Left lung (tissue), 10 donors: ENCODE measurements around the gene PLSCR5. TPM values are rescaled to one million over a fixed set of nuclear protein-coding genes. Genes with fewer than 3 reads are reported as not detected.

ENCODE experiments used
- ATAC-seq: fragments of 200-7000 bp; cut with Tn5 transposase; one replicate; pipeline ENCODE4 v1.9.1; 2020; ENCODE audit warnings: moderate library complexity
- DNase-seq, 4 donors: peaks; one replicate each; pipeline ENCODE4 v3.0.0-alpha.2; 2013 to 2020
- H3K27ac ChIP-seq, 2 donors: fragments of 200-600 bp; sonication (generic) in 1 of 2; one replicate each; pipeline versions ENCODE4 v1.5.0 to v1.8.0; 2020 to 2021
- H3K27me3 ChIP-seq, 2 donors: fragments of 200-600 bp; sonication (generic) in 1 of 2; one replicate each; pipeline versions ENCODE4 v1.5.0 to v1.8.0; 2020 to 2021
- H3K36me3 ChIP-seq, 2 donors: fragments of 200-600 bp; sonication (generic) in 1 of 2; one replicate each; pipeline versions ENCODE4 v1.5.0 to v1.8.0; 2020 to 2021
- H3K4me1 ChIP-seq, 2 donors: fragments of 200-600 bp; one replicate each; pipeline ENCODE4 v1.8.0; 2021
- H3K4me3 ChIP-seq, 2 donors: fragments of 200-600 bp; sonication (generic) in 1 of 2; one replicate each; pipeline versions ENCODE4 v1.5.0 to v1.8.0; 2020 to 2021; ENCODE audit warnings: mild to moderate bottlenecking in 1 of 2
- H3K9me3 ChIP-seq, 2 donors: fragments of 200-600 bp; sonication (generic) in 1 of 2; one replicate each; pipeline versions ENCODE4 v1.5.0 to v1.8.0; 2020 to 2021
- CTCF ChIP-seq, 2 donors: fragments of 200-600 bp; sonication (generic) in 1 of 2; IDR thresholded peaks; one replicate each; pipeline versions ENCODE4 v1.5.0 to v1.8.0; 2021; ENCODE audit warnings: antibody characterized with exemption in 2 of 2
- intact Hi-C, 2 donors: fragments of 100-400 bp; cut with DNase I; formaldehyde crosslinking; loops; one replicate each; pipeline versions ENCODE4 v1.11.2 to v1.14.2; 2022
- polyA plus RNA-seq, 6 donors: library from polyadenylated mRNA; unstranded; fragments of 120-200 nt; gene quantifications; one replicate each; pipeline ENCODE4 v1.2.1, GENCODE V29; 2013; ENCODE audit not compliant: insufficient read length in 6 of 6
- total RNA-seq, 2 donors: library from RNA; stranded (reverse); fragmentation: NEBNext Ultra II Directional; extraction: Animal tissue kit (Norgen Biotek cat#: 25700); gene quantifications; one replicate each; pipeline ENCODE4 v1.2.1, GENCODE V29; 2021
- donor health status: DM: no; HTN: yes; CAD: no.
- donor health status: DM: no; HTN: no; CAD: no.

PLSCR5 gene
- total and polyA plus RNA-seq, 8 donors, result 0.10 TPM; not detected in 7

DNA sequence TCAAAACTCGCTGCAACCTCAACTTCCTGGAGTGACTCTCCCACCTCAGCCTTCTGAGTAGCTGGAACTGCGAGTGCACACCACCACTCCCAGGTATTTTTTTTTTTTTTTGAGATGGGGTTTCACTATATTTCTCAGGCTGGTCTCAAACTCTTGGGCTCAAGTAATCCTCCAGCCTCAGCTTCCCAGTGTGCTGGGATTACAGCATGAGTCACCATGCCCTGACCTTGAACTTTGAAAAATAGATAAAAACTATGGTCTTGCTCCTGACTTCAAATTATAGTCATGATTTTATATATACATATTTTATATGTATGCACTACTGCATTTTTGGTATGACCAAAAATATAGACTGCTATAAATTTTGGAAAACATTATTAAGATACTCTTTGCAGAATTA lies 6.9 kb upstream of the PLSCR5 start:
- no peaks in the 10 kb centered on the region for H3K27me3 ChIP-seq
- no peaks in the 10 kb centered on the region for H3K9me3 ChIP-seq
- ATAC-seq (no peak), DNase-seq (no peak)
- intact Hi-C loops, result no loop called here
- H3K4me1 ChIP-seq, result no peaks in the 10 kb centered on the region
- H3K36me3 ChIP-seq, result no peaks in the 10 kb centered on the region
- no peak for TF ChIP-seq CTCF (IDR thresholded peaks at IDR 0.05)
- no peak overlapping the region for H3K27ac ChIP-seq
- H3K4me3 ChIP-seq, result no peak overlapping the region

GRCh38 chr3:146611096-146611495 lies 6.0 kb upstream of the PLSCR5 start:
- DNase-seq (no peak), ATAC-seq (no peak)
- no peaks in the 10 kb centered on the region for H3K27me3 ChIP-seq
- no peak overlapping the region for H3K4me3 ChIP-seq
- no peaks in the 10 kb centered on the region for H3K9me3 ChIP-seq
- H3K4me1 ChIP-seq, result no peaks in the 10 kb centered on the region
- no peaks in the 10 kb centered on the region for H3K36me3 ChIP-seq
- H3K27ac ChIP-seq, result no peak overlapping the region
- intact Hi-C loops, result no loop called here
- no peak for TF ChIP-seq CTCF (IDR thresholded peaks at IDR 0.05)

GRCh38 chr3:146598535-146598934 lies 6.6 kb downstream of the PLSCR5 start:
- Histone ChIP-seq H3K4me1 (no peaks in the 10 kb centered on the region), H3K36me3 (no peaks in the 10 kb centered on the region), H3K4me3 (no peak overlapping the region), H3K27ac (no peak overlapping the region), H3K27me3 (no peaks in the 10 kb centered on the region), H3K9me3 (no peaks in the 10 kb centered on the region)
- no peak for ATAC-seq
- TF ChIP-seq CTCF (IDR thresholded peaks at IDR 0.05), result no peak
- intact Hi-C loops, result no loop called here
- no peak for DNase-seq

DNA sequence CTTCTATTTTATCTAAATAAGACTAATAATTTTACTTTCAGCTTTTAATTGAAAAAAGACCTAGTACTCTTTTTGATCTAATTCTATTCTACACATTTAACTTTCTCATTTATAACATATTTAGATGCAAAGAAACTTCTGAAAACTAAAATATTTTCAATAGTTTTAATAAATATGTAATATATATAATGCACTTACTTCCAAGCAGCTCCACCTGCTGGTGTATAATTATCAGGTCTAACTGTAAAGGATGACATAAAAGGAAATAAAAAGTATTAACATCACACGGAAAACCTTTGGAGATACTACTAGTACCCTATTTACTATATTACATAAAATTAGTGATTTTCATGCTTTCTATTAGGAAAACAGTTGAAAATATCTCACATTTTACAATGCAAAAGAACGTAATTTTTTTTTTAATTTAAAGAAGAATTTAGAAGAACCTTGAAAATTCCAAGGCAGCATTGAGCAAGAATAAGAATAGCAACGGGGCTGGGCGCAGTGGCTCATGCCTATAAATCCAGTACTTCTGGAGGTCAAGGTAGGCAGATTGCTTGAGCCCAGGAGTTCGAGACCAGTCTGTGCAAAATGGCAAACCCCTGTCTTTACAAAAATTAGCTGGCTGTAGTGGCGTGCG lies 10.2 kb downstream of the PLSCR5 start:
- intact Hi-C loops, result no loop called here
- DNase-seq, result no peak
- Histone ChIP-seq H3K4me3 (no peak overlapping the region), H3K27ac (no peak overlapping the region), H3K9me3 (no peaks in the 10 kb centered on the region), H3K27me3 (no peaks in the 10 kb centered on the region), H3K4me1 (no peaks in the 10 kb centered on the region), H3K36me3 (no peaks in the 10 kb centered on the region)
- no peak for ATAC-seq
- TF ChIP-seq CTCF (IDR thresholded peaks at IDR 0.05), result peak; percentile 12 to 22

- intact Hi-C loops, result no loop called here
- ATAC-seq, result no peak
- H3K27ac ChIP-seq, result no peak overlapping the region
Measured at GRCh38 chr3:146593776-146594175, 11.4 kb downstream of the PLSCR5 start.

More at GRCh38 chr3:146593776-146594175, 11.4 kb downstream of the PLSCR5 start:
- TF ChIP-seq CTCF (IDR thresholded peaks at IDR 0.05), result no peak
- H3K4me3 ChIP-seq, result no peak overlapping the region
- no peaks in the 10 kb centered on the region for H3K36me3 ChIP-seq
- H3K9me3 ChIP-seq, result no peaks in the 10 kb centered on the region
- H3K27me3 ChIP-seq, result no peaks in the 10 kb centered on the region
- H3K4me1 ChIP-seq, result no peaks in the 10 kb centered on the region
- no peak for DNase-seq
